Esophagus muscularis mucosa (tissue), 4 donors: ENCODE measurements around the gene FAM186B. TPM values are rescaled to one million over a fixed set of nuclear protein-coding genes. Genes with fewer than 3 reads are reported as not detected.

Source experiments
- DNase-seq: peaks from one replicate; pipeline ENCODE4 v3.0.0-alpha.2; 2017; ENCODE audit errors: extremely low spot score
- H3K27ac ChIP-seq, 4 donors: fragments of 200-600 bp; sonication (generic); replicated peaks in 1 of 4; 1 replicate in 3 of 4; 2 replicates in 1 of 4; pipeline ENCODE4 v1.5.1; 2016 to 2019; ENCODE audit warnings: mild to moderate bottlenecking in 1 of 4
- H3K27me3 ChIP-seq, 4 donors: fragments of 200-600 bp; sonication (generic); one replicate each; pipeline versions ENCODE4 v1.5.1 to v1.6.0; 2016 to 2019
- H3K36me3 ChIP-seq, 4 donors: fragments of 200-600 bp; sonication (generic); one replicate each; pipeline ENCODE4 v1.5.1; 2016 to 2019
- H3K4me1 ChIP-seq, 4 donors: fragments of 200-600 bp; sonication (generic); one replicate each; pipeline ENCODE4 v1.5.1; 2016 to 2019
- H3K4me3 ChIP-seq, 4 donors: fragments of 200-600 bp; sonication (generic); 1 replicate in 2 of 4; 2 replicates in 2 of 4; pipeline ENCODE4 v1.5.1; 2016 to 2019; ENCODE audit warnings: mild to moderate bottlenecking in 4 of 4, moderate library complexity in 1 of 4
- H3K9me3 ChIP-seq, 4 donors: fragments of 200-600 bp; sonication (generic); 1 replicate in 3 of 4; 2 replicates in 1 of 4; pipeline ENCODE4 v1.5.1; 2016 to 2019
- EP300 ChIP-seq: sonication (generic); formaldehyde crosslinking; IDR thresholded peaks from one replicate; pipeline ENCODE4 v1.6.1; 2017; ENCODE audit warnings: antibody characterized with exemption
- POLR2A ChIP-seq: fragments of 450-650 bp; IDR thresholded peaks from one replicate; pipeline ENCODE4 v1.6.1; 2017; ENCODE audit warnings: antibody characterized with exemption, moderate library complexity, mild to moderate bottlenecking, low read depth
- POLR2AphosphoS5 ChIP-seq, 2 donors: sonication (generic); formaldehyde crosslinking; IDR thresholded peaks; one replicate each; pipeline ENCODE4 v1.6.1; 2017; ENCODE audit warnings: antibody characterized with exemption in 2 of 2
- WGBS: methylation state at CpG from one replicate; pipeline ENCODE4 v1.1.5; 2018; 5-methylcytosine and 5-hydroxymethylcytosine counted together
- intact Hi-C: fragments of 100-400 bp; cut with DNase I; formaldehyde crosslinking; loops from one replicate; pipeline ENCODE4 v1.15.1; 2023
- total RNA-seq, 4 donors: library from RNA; depleted of rRNA; stranded (reverse); fragments of >200 nt; gene quantifications; one replicate each; pipeline versions ENCODE4 v1.1.0 to v1.2.1, GENCODE V29; 2016
- TF ChIP-seq, protein P1 (sequence below), 3 experiments: fragments of 200-600 bp in 2 of 3; fragments of 450-650 bp in 1 of 3; sonication (generic) in 2 of 3; IDR thresholded peaks; one replicate each; pipeline ENCODE4 v1.5.1; 2017 to 2019; ENCODE audit warnings: antibody characterized with exemption in 3 of 3, mild to moderate bottlenecking in 2 of 3, moderate library complexity in 1 of 3

The FAM186B gene
- total RNA-seq, 4 donors from 2014 or later, result under 0.01 to 0.46 (median 0.21) TPM

DNA sequence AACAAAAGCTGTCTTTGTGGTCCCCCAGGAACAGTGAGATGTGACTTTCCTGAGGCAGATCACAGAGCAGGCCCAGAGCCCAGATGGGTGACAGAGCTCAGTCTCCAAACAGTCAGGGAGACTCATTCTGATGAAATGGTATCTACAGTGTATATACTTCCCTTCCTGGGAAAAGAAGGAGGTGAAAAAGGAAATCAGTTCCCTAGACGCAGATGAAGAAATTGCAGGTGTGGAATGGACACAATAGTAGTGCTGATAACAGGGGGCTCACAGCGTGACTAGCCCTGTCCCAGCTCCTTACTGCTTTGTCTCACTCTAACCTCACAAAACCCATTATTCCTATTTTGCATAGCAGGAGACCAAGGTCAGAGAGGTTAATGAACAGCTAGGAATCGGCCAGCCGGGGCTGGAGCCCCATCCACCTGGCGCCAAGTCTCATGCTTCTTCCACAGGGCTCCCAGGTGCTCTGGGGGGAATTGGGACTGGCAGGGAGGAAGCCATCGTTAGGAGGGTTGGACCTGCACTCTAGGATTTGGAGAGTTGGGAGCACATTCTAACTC, 54.7 kb downstream of the FAM186B start:
- Histone ChIP-seq H3K9me3 (no peaks in the 10 kb centered on the region), H3K4me3 (no peak overlapping the region), H3K27ac (no peak overlapping the region), H3K4me1 (peaks cover 13 to 18% (median 16%) of the 10 kb centered on the region in 4 donors), H3K36me3 (peaks cover 0 to 2% (median 1%) of the 10 kb centered on the region in 4 donors), H3K27me3 (peaks cover 0 to 48% (median 5%) of the 10 kb centered on the region in 4 donors)
- TF ChIP-seq POLR2A (no peak), POLR2AphosphoS5 (IDR thresholded peaks at IDR 0.05) (no peak), EP300 (no peak)
- TF ChIP-seq, protein P1, sequence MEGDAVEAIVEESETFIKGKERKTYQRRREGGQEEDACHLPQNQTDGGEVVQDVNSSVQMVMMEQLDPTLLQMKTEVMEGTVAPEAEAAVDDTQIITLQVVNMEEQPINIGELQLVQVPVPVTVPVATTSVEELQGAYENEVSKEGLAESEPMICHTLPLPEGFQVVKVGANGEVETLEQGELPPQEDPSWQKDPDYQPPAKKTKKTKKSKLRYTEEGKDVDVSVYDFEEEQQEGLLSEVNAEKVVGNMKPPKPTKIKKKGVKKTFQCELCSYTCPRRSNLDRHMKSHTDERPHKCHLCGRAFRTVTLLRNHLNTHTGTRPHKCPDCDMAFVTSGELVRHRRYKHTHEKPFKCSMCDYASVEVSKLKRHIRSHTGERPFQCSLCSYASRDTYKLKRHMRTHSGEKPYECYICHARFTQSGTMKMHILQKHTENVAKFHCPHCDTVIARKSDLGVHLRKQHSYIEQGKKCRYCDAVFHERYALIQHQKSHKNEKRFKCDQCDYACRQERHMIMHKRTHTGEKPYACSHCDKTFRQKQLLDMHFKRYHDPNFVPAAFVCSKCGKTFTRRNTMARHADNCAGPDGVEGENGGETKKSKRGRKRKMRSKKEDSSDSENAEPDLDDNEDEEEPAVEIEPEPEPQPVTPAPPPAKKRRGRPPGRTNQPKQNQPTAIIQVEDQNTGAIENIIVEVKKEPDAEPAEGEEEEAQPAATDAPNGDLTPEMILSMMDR (IDR thresholded peaks at IDR 0.05), result no peak
- no peak for DNase-seq
- intact Hi-C loops, result no loop called here
- 87% methylated on average over 6 of the region's 6 CpGs for WGBS

DNA sequence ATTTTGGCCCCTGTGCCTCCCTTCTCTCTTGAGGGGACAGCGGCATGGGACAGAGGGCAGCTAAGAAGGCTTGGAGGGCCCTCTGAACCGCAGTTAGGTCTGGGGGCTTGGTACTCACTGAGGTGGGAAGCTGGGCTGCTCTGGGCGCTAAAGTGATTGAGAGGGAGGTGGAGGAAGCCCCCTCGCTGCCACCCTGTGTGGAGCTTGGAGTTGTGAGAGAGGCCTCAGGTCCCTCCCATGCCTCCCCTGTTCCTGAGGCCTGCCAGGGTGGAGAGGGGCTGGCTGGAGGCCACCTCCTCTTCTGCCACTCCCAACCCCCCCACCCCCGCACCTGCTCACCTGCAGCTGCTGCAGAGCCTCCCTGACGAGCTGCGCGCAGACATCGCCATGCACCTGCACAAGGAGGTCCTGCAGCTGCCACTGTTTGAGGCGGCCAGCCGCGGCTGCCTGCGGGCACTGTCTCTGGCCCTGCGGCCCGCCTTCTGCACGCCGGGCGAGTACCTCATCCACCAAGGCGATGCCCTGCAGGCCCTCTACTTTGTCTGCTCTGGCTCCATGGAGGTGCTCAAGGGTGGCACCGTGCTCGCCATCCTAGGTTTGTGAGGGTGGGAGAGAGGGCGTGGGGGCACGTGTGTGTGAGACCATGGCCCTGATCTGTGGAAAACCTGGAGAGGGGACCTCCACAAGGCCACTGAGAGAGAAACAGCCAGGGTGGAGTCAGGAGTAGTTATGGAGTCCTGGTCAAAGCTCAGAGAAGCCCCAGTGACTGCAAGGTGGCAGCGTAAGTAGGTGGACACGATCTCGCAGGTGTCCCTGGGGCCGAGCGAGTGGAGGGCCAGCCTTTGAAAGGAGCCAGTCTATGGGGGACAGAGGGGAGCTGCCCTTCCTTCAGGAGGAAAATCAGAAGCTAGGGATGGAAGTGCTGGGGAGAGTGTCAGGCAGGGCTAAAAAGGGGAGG, 55.4 kb downstream of the FAM186B start:
- Histone ChIP-seq H3K4me1 (peaks cover 13 to 18% (median 16%) of the 10 kb centered on the region in 4 donors), H3K36me3 (no peaks in the 10 kb centered on the region), H3K27ac (no peak overlapping the region), H3K9me3 (no peaks in the 10 kb centered on the region), H3K27me3 (peaks cover 0 to 55% (median 5%) of the 10 kb centered on the region in 4 donors), H3K4me3 (peak overlapping the region in 3 of 4 donors; percentile 45 to 50 (median 48))
- WGBS, result 96% methylated on average over 28 of the region's 28 CpGs
- DNase-seq, result no peak
- TF ChIP-seq, protein P1 (IDR thresholded peaks at IDR 0.05), result no peak
- no peak for TF ChIP-seq EP300
- TF ChIP-seq POLR2A, result no peak
- no peak for TF ChIP-seq POLR2AphosphoS5 (IDR thresholded peaks at IDR 0.05)
- intact Hi-C loops, result no loop called here

DNA sequence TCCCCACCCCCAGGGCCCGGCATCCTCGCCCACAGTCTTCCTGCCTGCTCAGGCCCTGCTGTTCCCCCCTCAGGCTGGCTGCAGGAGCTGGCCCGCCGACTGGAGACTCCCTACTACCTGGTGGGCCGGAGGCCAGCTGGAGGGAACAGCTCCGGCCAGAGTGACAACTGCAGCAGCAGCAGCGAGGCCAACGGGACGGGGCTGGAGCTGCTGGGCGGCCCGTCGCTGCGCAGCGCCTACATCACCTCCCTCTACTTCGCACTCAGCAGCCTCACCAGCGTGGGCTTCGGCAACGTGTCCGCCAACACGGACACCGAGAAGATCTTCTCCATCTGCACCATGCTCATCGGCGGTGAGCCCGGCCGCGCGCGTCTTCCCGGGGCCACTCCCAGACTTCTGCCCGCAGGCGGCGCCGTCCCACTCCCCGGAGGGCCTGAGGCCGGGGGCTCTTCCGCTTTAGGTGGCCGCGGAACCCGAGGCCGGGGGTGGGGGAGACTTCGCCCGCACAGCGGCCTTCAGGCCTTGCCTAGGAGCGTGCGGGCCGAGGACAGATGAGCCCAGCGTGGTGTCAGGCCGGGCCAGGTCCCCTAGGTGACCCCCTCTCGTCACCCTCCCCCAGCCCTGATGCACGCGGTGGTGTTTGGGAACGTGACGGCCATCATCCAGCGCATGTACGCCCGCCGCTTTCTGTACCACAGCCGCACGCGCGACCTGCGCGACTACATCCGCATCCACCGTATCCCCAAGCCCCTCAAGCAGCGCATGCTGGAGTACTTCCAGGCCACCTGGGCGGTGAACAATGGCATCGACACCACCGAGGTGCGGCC, 56.4 kb downstream of the FAM186B start:
- H3K4me1 ChIP-seq, result peaks cover 13 to 18% (median 16%) of the 10 kb centered on the region in 4 donors
- no peaks in the 10 kb centered on the region for H3K36me3 ChIP-seq
- DNase-seq, result no peak
- H3K27ac ChIP-seq, result no peak overlapping the region
- intact Hi-C loops, result no loop called here
- no peaks in the 10 kb centered on the region for H3K9me3 ChIP-seq
- H3K4me3 ChIP-seq, result peak overlapping the region; percentile 45 to 57 (median 49)
- H3K27me3 ChIP-seq, result peaks cover 0 to 61% (median 5%) of the 10 kb centered on the region in 4 donors
- 13% methylated on average over 47 of the region's 70 CpGs for WGBS
- TF ChIP-seq, protein P1 (IDR thresholded peaks at IDR 0.05), result peak; percentile 29 to 56 (median 45)
- TF ChIP-seq POLR2AphosphoS5 (IDR thresholded peaks at IDR 0.05), result no peak

DNA sequence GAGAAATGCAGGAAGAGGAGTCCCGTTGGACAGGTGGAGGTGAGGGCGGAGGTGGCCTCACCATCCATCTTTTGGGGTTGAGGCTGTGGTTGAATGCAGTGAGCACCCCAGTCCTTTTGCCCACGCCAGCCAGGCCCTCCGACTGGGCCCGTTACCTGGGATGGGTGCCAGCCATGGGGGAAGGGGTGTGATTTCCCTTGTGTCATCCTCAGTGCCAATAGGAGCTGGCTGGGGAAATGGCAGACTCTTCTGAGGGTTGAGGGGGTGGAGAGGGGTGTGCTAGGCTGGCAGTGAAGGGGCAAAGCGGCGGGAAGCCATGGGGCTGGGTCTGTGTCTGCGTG, 57.0 kb downstream of the FAM186B start:
- peaks cover 13 to 18% (median 16%) of the 10 kb centered on the region in 4 donors for H3K4me1 ChIP-seq
- no peak for DNase-seq
- no peak overlapping the region for H3K27ac ChIP-seq
- no peaks in the 10 kb centered on the region for H3K36me3 ChIP-seq
- H3K27me3 ChIP-seq, result peaks cover 0 to 64% (median 5%) of the 10 kb centered on the region in 4 donors
- WGBS, result 58% methylated on average over 5 of the region's 8 CpGs
- no peaks in the 10 kb centered on the region for H3K9me3 ChIP-seq
- intact Hi-C loops, result no loop called here
- peak overlapping the region; percentile 45 to 57 (median 49) for H3K4me3 ChIP-seq
- no peak for TF ChIP-seq POLR2A
- no peak for TF ChIP-seq EP300
- TF ChIP-seq, protein P1 (IDR thresholded peaks at IDR 0.05), result no peak
- no peak for TF ChIP-seq POLR2AphosphoS5 (IDR thresholded peaks at IDR 0.05)
